ENCODE results near the gene RNF225. TPM values are rescaled to one million over a fixed set of nuclear protein-coding genes. Genes with fewer than 3 reads are reported as not detected.

RNF225 gene
- total and polyA plus RNA-seq, 2 of the 13 experiments (the other 11 are each of a cell fraction or from before 2014, with no cell fraction given) = not detected

DNA sequence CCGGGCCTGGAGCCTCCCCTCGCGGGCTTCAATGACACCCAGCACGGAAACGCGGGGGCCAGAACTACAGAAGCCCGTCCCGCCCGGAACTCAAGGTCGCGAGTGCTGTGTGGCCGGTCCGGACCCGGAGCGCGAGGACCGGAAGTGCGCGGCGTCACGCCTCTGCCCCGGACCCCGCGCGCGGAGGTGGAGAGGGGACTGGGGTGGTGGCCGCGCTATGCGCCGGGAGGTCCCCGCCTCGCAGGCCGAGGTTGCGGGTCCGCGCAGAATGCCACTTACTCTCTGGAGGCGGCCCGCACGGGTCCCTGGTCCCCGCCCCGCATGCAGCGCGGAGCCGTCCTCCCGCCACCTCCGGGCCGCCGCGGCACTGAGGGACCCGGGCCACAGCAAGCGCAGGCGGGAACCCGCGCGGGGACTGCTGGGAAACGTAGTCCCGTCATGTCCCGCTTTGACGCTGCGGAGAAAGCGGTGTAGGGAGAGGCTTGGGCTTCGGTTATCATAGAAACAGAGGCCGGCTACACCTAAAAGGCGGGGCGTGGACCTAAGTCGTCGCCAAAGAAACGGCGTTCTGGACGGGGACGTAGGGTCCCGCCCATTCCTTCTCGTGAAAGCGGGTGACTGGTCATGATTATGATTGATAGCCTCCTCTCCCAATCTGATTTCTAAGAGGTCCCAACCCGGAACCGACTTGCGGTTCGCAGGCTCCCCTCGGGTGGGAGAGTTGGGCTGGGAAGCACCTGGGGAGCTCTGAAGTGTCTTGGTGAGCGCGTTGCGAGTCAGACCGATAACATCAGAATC lies 14.6 kb upstream of the RNF225 start, which contains the start of gene ZNF837 (continued):
- TF ChIP-seq, protein P1, sequence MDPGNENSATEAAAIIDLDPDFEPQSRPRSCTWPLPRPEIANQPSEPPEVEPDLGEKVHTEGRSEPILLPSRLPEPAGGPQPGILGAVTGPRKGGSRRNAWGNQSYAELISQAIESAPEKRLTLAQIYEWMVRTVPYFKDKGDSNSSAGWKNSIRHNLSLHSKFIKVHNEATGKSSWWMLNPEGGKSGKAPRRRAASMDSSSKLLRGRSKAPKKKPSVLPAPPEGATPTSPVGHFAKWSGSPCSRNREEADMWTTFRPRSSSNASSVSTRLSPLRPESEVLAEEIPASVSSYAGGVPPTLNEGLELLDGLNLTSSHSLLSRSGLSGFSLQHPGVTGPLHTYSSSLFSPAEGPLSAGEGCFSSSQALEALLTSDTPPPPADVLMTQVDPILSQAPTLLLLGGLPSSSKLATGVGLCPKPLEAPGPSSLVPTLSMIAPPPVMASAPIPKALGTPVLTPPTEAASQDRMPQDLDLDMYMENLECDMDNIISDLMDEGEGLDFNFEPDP (CRISPR knock-in tag; conservative IDR thresholded peaks at IDR 0.05) = 0 out of 2 replicates have a peak, but pooled peaks have one; percentile 82
- TF ChIP-seq TBP (CRISPR knock-in tag; IDR thresholded peaks at IDR 0.05) (0 out of 2 replicates have a peak, but pooled peaks have one; percentile 71), ZNF567 (CRISPR knock-in tag; IDR thresholded peaks at IDR 0.05; ENCODE audit: borderline replicate concordance) (peak; percentile 87; the same call in 1 of the 2 replicates), TBX3 (IDR thresholded peaks at IDR 0.05; ENCODE audit: borderline replicate concordance) (peak; percentile 84; the same call in 1 of the 2 replicates), JUN (CRISPR knock-in tag; IDR thresholded peaks at IDR 0.05) (no peak), KDM5A (IDR thresholded peaks at IDR 0.05; ENCODE audit: borderline replicate concordance, low read length) (peak; percentile 97), ZNF460 (CRISPR knock-in tag; IDR thresholded peaks at IDR 0.05; ENCODE audit: borderline replicate concordance) (peak; percentile 55; the same call in 1 of the 2 replicates), PLRG1 (conservative IDR thresholded peaks at IDR 0.05) (no peak), AKAP8 (CRISPR knock-in tag; IDR thresholded peaks at IDR 0.05) (no peak), ZNF552 (CRISPR knock-in tag; IDR thresholded peaks at IDR 0.05; ENCODE audit: borderline replicate concordance) (no peak), NCOR1 (IDR thresholded peaks at IDR 0.05; ENCODE audit: borderline replicate concordance, low read length) (peak; percentile 70; the same call in 1 of the 2 replicates), DMAP1 (CRISPR knock-in tag; IDR thresholded peaks at IDR 0.05) (peak; percentile 94), ZNF260 (CRISPR knock-in tag; IDR thresholded peaks at IDR 0.05; ENCODE audit: borderline replicate concordance, low read depth) (no peak), ZBTB3 (CRISPR knock-in tag; IDR thresholded peaks at IDR 0.05; ENCODE audit: borderline replicate concordance, low read depth) (peak; percentile 78; the same call in 1 of the 2 replicates), ZIK1 (CRISPR knock-in tag; IDR thresholded peaks at IDR 0.05; ENCODE audit: borderline replicate concordance, low read depth) (peak; percentile 94), RBFOX2 (IDR thresholded peaks at IDR 0.05; ENCODE audit: low read depth, low read length) (peak; percentile 100), ZNF530 (CRISPR knock-in tag; IDR thresholded peaks at IDR 0.05; ENCODE audit: low read depth) (peak; percentile 31; the same call in 1 of the 2 replicates), CAMTA2 (CRISPR knock-in tag; IDR thresholded peaks at IDR 0.05; ENCODE audit: borderline replicate concordance) (peak; percentile 97; the same call in 1 of the 2 replicates), GLI4 (CRISPR knock-in tag; IDR thresholded peaks at IDR 0.05; ENCODE audit: borderline replicate concordance) (peak; percentile 48; the same call in 1 of the 2 replicates)
- TF ChIP-seq, protein P2, sequence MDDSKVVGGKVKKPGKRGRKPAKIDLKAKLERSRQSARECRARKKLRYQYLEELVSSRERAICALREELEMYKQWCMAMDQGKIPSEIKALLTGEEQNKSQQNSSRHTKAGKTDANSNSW (CRISPR knock-in tag; IDR thresholded peaks at IDR 0.05; ENCODE audit: borderline replicate concordance) = peak; percentile 77; the same call in 1 of the 2 replicates
- TF ChIP-seq, protein P3, sequence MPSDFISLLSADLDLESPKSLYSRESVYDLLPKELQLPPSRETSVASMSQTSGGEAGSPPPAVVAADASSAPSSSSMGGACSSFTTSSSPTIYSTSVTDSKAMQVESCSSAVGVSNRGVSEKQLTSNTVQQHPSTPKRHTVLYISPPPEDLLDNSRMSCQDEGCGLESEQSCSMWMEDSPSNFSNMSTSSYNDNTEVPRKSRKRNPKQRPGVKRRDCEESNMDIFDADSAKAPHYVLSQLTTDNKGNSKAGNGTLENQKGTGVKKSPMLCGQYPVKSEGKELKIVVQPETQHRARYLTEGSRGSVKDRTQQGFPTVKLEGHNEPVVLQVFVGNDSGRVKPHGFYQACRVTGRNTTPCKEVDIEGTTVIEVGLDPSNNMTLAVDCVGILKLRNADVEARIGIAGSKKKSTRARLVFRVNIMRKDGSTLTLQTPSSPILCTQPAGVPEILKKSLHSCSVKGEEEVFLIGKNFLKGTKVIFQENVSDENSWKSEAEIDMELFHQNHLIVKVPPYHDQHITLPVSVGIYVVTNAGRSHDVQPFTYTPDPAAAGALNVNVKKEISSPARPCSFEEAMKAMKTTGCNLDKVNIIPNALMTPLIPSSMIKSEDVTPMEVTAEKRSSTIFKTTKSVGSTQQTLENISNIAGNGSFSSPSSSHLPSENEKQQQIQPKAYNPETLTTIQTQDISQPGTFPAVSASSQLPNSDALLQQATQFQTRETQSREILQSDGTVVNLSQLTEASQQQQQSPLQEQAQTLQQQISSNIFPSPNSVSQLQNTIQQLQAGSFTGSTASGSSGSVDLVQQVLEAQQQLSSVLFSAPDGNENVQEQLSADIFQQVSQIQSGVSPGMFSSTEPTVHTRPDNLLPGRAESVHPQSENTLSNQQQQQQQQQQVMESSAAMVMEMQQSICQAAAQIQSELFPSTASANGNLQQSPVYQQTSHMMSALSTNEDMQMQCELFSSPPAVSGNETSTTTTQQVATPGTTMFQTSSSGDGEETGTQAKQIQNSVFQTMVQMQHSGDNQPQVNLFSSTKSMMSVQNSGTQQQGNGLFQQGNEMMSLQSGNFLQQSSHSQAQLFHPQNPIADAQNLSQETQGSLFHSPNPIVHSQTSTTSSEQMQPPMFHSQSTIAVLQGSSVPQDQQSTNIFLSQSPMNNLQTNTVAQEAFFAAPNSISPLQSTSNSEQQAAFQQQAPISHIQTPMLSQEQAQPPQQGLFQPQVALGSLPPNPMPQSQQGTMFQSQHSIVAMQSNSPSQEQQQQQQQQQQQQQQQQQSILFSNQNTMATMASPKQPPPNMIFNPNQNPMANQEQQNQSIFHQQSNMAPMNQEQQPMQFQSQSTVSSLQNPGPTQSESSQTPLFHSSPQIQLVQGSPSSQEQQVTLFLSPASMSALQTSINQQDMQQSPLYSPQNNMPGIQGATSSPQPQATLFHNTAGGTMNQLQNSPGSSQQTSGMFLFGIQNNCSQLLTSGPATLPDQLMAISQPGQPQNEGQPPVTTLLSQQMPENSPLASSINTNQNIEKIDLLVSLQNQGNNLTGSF (CRISPR knock-in tag; IDR thresholded peaks at IDR 0.05) = peak; percentile 92
- TF ChIP-seq, protein P4, sequence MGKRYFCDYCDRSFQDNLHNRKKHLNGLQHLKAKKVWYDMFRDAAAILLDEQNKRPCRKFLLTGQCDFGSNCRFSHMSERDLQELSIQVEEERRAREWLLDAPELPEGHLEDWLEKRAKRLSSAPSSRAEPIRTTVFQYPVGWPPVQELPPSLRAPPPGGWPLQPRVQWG (CRISPR knock-in tag; IDR thresholded peaks at IDR 0.05; ENCODE audit: borderline replicate concordance, low read depth) = no peak
